Calu3 (cell line): ENCODE results near the gene PNPLA3. TPM values are rescaled to one million over a fixed set of nuclear protein-coding genes. Genes with fewer than 3 reads are reported as not detected.

Experiments
- Bru-seq: library from RNA; stranded (reverse); fragments of 400-500 nt; gene quantifications from one replicate; lab custom pipeline; 2021; lab: Mats Ljungman, UMichigan
- BruChase-seq, 2 experiments: library from RNA; stranded (reverse); fragments of 400-500 nt; gene quantifications; one replicate each; lab custom pipeline; 2021; lab: Mats Ljungman, UMichigan
- BruUV-seq: library from RNA; stranded (reverse); fragments of 400-500 nt; replicated peaks from 2 replicates; lab custom pipeline; 2021; lab: Mats Ljungman, UMichigan
- CTCF ChIA-PET: fragments of 300-600 bp; sonication (Branson Sonifier 250); formaldehyde crosslinking; loops from one replicate; lab custom pipeline; 2022; ENCODE audit warnings: antibody characterized with exemption; lab: Charles Lee
- DNase-seq: peaks from one replicate; pipeline ENCODE4 v3.0.0; 2022
- H3K27ac Mint-ChIP-seq: one replicate; pipeline ENCODE4 v1.8.0; 2022; ENCODE audit warnings: mixed read lengths; ENCODE audit not compliant: unreplicated experiment
- H3K27me3 Mint-ChIP-seq: one replicate; pipeline ENCODE4 v1.8.0; 2022; ENCODE audit warnings: mixed read lengths; ENCODE audit not compliant: unreplicated experiment
- H3K36me3 Mint-ChIP-seq: one replicate; pipeline ENCODE4 v1.8.0; 2022; ENCODE audit warnings: mild to moderate bottlenecking, moderate library complexity, mixed read lengths; ENCODE audit not compliant: insufficient read depth, unreplicated experiment
- H3K4me1 Mint-ChIP-seq: one replicate; pipeline ENCODE4 v1.8.0; 2022; ENCODE audit warnings: mild to moderate bottlenecking, low read depth, mixed read lengths; ENCODE audit not compliant: unreplicated experiment
- H3K4me3 Mint-ChIP-seq: one replicate; pipeline ENCODE4 v1.8.0; 2022; ENCODE audit warnings: mild to moderate bottlenecking, low read depth, moderate library complexity, mixed read lengths; ENCODE audit not compliant: unreplicated experiment
- H3K9me3 Mint-ChIP-seq: one replicate; pipeline ENCODE4 v1.8.0; 2022; ENCODE audit warnings: low read depth, mixed read lengths; ENCODE audit not compliant: unreplicated experiment
- CTCF ChIP-seq: fragments of 200-600 bp; IDR thresholded peaks from one replicate; pipeline ENCODE4 v1.8.0; 2022; ENCODE audit warnings: antibody characterized with exemption; ENCODE audit not compliant: unreplicated experiment
- intact Hi-C: fragments of 100-400 bp; cut with micrococcal nuclease; formaldehyde crosslinking; loops from one replicate; pipeline ENCODE4 v1.10.0; 2022; ENCODE audit not compliant: unreplicated experiment
- long read RNA-seq: library from polyadenylated mRNA; stranded (forward); transcript quantifications from one replicate; pipeline ENCODE4 v2.0.0, GENCODE V29; 2022
- total RNA-seq: library from RNA; stranded (reverse); gene quantifications from 2 replicates; pipeline ENCODE4 v1.2.3, GENCODE V29; 2022

PNPLA3 gene
- 8.0 and 9.5 TPM in 2 replicates for total RNA-seq
- Bru-seq, nascent RNA = percentile 56 among the genes with signal in this experiment
- BruChase-seq, experiment 1, labeled RNA remaining after a 6-hour chase = percentile 47 among the genes with signal in this experiment
- percentile 63 among the genes with signal in this experiment for BruChase-seq, experiment 2, labeled RNA remaining after a 2-hour chase
- long read RNA-seq, partial matches to known transcripts = 2 of 4 reads
- long read RNA-seq, other reads (novel, unspliced or antisense) = 2 of 4 reads

DNA sequence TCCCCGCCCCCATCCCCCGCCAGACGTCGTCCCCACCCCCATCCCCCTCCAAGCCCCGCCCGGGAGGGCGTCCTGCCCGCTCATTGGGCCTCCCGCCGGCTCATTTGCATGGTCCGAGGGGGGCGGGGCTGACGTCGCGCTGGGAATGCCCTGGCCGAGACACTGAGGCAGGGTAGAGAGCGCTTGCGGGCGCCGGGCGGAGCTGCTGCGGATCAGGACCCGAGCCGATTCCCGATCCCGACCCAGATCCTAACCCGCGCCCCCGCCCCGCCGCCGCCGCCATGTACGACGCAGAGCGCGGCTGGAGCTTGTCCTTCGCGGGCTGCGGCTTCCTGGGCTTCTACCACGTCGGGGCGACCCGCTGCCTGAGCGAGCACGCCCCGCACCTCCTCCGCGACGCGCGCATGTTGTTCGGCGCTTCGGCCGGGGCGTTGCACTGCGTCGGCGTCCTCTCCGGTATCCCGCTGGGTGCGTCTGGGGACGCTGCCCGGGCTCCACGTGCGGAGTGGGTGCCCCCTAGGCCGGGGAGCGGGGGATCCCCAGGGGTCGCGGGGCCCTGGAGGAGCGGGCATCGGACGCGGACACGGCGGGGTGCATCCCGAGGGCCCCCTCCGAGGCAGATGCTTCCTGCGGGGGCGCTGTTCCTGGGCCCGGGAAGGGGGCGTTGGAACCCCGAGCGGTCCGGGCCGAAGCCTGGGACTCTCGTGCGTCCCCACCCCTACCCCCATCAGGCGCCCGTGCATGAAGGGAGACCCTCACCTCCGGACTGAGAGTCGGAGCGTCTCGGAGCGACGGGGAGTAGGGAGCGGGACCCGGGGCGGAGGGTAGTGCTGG lies at the start of gene PNPLA3:
Gene PNPLA3 (plus strand): TSS at position 175 of the 834 bp plus-strand sequence. CDS start 107 bp downstream, at position 282.
- CTCF ChIA-PET = interaction anchor here (0.7 to 1.0 kb wide), 4 partner anchors 10 to 41 kb away, joined by 3 to 5 read pairs (median 4); no protein-coding TSS in a partner anchor
- intact Hi-C loops = no loop called here

DNA sequence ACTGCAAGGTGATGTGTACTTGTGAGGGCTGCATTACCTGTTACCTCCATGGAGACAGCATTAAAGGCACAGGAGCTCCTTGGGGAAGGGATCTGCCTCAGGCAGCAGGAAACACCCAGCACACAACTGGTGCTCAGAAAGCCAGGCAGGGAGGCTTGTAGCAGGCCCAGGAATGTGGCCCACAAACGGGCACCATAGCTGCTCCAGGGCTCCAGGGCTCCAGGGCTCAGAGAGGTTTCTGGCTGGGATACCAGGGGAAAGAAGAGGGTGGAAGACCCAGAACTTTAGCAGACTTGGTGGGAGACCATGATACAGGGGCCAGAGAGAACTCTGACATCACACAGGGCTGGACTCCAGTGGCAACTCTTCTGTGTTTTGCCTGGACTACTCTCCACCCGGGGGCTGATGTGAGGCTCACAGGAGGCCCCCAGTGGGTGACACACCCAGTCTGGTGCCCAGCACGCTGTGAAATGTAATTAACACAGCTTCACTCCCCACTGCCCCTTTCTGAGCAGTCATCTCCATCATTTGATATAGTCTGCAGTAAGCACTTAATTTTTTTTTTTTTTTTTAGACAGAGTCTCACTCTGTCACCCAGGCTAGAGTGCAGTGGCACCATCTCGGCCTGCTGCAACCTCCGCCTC lies 46.6 kb upstream of the PNPLA3 start:
- Mint-ChIP-seq H3K4me3 (no peak overlapping the region), H3K36me3 (no peaks in the 10 kb centered on the region), H3K4me1 (no peaks in the 10 kb centered on the region), H3K9me3 (no peaks in the 10 kb centered on the region), H3K27me3 (peaks cover 90% of the 10 kb centered on the region), H3K27ac (no peak overlapping the region)
- no peak for DNase-seq
- intact Hi-C loops = no loop called here
- no TSS peak for BruUV-seq
- TF ChIP-seq CTCF = no peak
- CTCF ChIA-PET = interaction anchor here (0.7 kb wide), 1 partner anchor 29 kb away, joined by 3 read pairs; no protein-coding TSS in a partner anchor

More for the DNA sequence above, at the start of gene PNPLA3:
- Mint-ChIP-seq H3K27ac (peak within 1 kb of the TSS; percentile 60), H3K36me3 (peaks cover 31% of the 10 kb centered on the region), H3K4me1 (peaks cover 52% of the 10 kb centered on the region), H3K9me3 (no peaks in the 10 kb centered on the region), H3K27me3 (no peaks in the 10 kb centered on the region), H3K4me3 (peak within 1 kb of the TSS; percentile 91)
- BruUV-seq = no TSS peak
- DNase-seq = peak; percentile 95
- TF ChIP-seq CTCF = peak; percentile 25

GRCh38 chr22:43878079-43878795 lies 45.4 kb upstream of the PNPLA3 start:
- Mint-ChIP-seq H3K36me3 (no peaks in the 10 kb centered on the region), H3K27me3 (peaks cover 87% of the 10 kb centered on the region), H3K4me1 (no peaks in the 10 kb centered on the region), H3K9me3 (no peaks in the 10 kb centered on the region), H3K27ac (no peak overlapping the region), H3K4me3 (no peak overlapping the region)
- TF ChIP-seq CTCF = no peak
- CTCF ChIA-PET = no interaction called here
- no peak for DNase-seq
- no TSS peak for BruUV-seq
- intact Hi-C loops = no loop called here
